ENCODE results near the gene FSTL4.

DNA sequence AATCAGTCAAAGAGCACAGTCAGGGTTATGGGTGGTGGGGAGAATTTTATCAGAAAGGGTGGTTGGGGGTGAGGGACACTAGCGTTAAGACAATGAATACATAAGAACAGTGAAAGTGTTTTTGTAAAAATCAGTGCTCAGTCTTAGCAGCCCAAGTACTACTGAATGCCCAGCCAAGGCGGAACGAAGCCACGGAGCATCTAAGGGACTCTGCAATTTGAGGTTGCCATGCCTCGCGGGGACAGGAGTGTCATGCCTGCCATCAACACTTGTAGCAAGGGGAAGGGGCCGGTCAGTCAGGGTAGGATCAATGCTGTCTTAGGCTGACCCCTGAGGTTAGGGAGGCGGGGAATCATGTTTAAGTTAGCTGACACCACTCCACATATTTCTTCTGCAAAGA is 13.3 kb downstream of the FSTL4 start:
- TF ChIP-seq CTCF (conservative IDR thresholded peaks at IDR 0.05; ENCODE audit: low read depth in 2 of 2) (no peak), POLR2AphosphoS5 (IDR thresholded peaks at IDR 0.05; ENCODE audit: low read depth) (no peak), EZH2 (IDR thresholded peaks at IDR 0.05; ENCODE audit: low read depth, unreplicated experiment) (no peak), ETS1 (IDR thresholded peaks at IDR 0.05) (no peak), CREB1 (CRISPR knock-in tag; IDR thresholded peaks at IDR 0.05; ENCODE audit: low read depth) (no peak), STAT1 (IDR thresholded peaks at IDR 0.05; ENCODE audit: unreplicated experiment) (no peak), EZH2phosphoT487 (IDR thresholded peaks at IDR 0.05; ENCODE audit: unreplicated experiment) (no peak), JUNB (IDR thresholded peaks at IDR 0.05; ENCODE audit: unreplicated experiment) (no peak)
- TF ChIP-seq, protein P1, sequence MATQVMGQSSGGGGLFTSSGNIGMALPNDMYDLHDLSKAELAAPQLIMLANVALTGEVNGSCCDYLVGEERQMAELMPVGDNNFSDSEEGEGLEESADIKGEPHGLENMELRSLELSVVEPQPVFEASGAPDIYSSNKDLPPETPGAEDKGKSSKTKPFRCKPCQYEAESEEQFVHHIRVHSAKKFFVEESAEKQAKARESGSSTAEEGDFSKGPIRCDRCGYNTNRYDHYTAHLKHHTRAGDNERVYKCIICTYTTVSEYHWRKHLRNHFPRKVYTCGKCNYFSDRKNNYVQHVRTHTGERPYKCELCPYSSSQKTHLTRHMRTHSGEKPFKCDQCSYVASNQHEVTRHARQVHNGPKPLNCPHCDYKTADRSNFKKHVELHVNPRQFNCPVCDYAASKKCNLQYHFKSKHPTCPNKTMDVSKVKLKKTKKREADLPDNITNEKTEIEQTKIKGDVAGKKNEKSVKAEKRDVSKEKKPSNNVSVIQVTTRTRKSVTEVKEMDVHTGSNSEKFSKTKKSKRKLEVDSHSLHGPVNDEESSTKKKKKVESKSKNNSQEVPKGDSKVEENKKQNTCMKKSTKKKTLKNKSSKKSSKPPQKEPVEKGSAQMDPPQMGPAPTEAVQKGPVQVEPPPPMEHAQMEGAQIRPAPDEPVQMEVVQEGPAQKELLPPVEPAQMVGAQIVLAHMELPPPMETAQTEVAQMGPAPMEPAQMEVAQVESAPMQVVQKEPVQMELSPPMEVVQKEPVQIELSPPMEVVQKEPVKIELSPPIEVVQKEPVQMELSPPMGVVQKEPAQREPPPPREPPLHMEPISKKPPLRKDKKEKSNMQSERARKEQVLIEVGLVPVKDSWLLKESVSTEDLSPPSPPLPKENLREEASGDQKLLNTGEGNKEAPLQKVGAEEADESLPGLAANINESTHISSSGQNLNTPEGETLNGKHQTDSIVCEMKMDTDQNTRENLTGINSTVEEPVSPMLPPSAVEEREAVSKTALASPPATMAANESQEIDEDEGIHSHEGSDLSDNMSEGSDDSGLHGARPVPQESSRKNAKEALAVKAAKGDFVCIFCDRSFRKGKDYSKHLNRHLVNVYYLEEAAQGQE (IDR thresholded peaks at IDR 0.05; ENCODE audit: unreplicated experiment) = no peak
